HG03354 (cell line): ENCODE measurements around the gene PRRC2A.
A peak's percentile ranks its signal among the peaks of the same experiment; 100 is the strongest.
"Not testable (repeated sequence)": the region's sequence is repeated elsewhere in the genome, so short reads cannot be mapped to it uniquely, and the experiment has no call there.

Experiments
- ATAC-seq: cut with Tn5 transposase; IDR thresholded peaks from one replicate; pipeline ENCODE4 v1.9.1; 2021; ENCODE audit warnings: mild to moderate bottlenecking; ENCODE audit not compliant: unreplicated experiment, poor library complexity, severe bottlenecking

PRRC2A gene

GRCh38 chr6:31582230-31582643, 38.3 kb upstream of the PRRC2A start, which contains the start of gene LTB:
Gene LTB, minus strand, starts transcription at chr6:31582424. Its CDS starts 7 bp downstream, at chr6:31582417.
- ATAC-seq = no peak

- no peak for ATAC-seq
Observed at GRCh38 chr6:31585491-31585890, 35.0 kb upstream of the PRRC2A start.

- no peak for ATAC-seq
Observed at GRCh38 chr6:31586008-31586407, 34.5 kb upstream of the PRRC2A start, which contains the start of gene LST1. Gene LST1, plus strand, starts transcription at chr6:31586277. Its CDS starts 1,023 bp downstream, at chr6:31587300.

- ATAC-seq = no peak
Observed at GRCh38 chr6:31586599-31587281, 33.8 kb upstream of the PRRC2A start.

GRCh38 chr6:31587791-31588777, 32.4 kb upstream of the PRRC2A start:
- ATAC-seq = no peak

- ATAC-seq = no peak
Observed at GRCh38 chr6:31588871-31589650, 31.5 kb upstream of the PRRC2A start.

- not testable (repeated sequence) for ATAC-seq
Observed at GRCh38 chr6:31590691-31591090, 29.8 kb upstream of the PRRC2A start.

- no peak for ATAC-seq
Observed at GRCh38 chr6:31592396-31592771, 28.1 kb upstream of the PRRC2A start.

- peak; percentile 53 for ATAC-seq
Observed at GRCh38 chr6:31597006-31597405, 23.5 kb upstream of the PRRC2A start.

GRCh38 chr6:31607317-31607716, 13.2 kb upstream of the PRRC2A start:
- ATAC-seq = no peak

GRCh38 chr6:31609519-31610406, 10.8 kb upstream of the PRRC2A start:
- ATAC-seq = no peak

GRCh38 chr6:31610968-31611367, 9.5 kb upstream of the PRRC2A start:
- no peak for ATAC-seq

- ATAC-seq = no peak
Observed at GRCh38 chr6:31614075-31614619, 6.4 kb upstream of the PRRC2A start.

GRCh38 chr6:31614684-31615578, 5.6 kb upstream of the PRRC2A start, which contains the start of gene AIF1:
Gene AIF1, plus strand, starts transcription at chr6:31615234. Its CDS starts 96 bp downstream, at chr6:31615330.
- no peak for ATAC-seq

- ATAC-seq = no peak
Observed at GRCh38 chr6:31615748-31616147, 4.8 kb upstream of the PRRC2A start.

GRCh38 chr6:31617010-31617409, 3.5 kb upstream of the PRRC2A start:
- no peak for ATAC-seq

GRCh38 chr6:31619805-31620585, 520 bp upstream of the PRRC2A start:
- ATAC-seq = peak; percentile 83
